ENCODE measurements around the gene ITGA2. TPM values are rescaled to one million over a fixed set of nuclear protein-coding genes. Genes with fewer than 3 reads are reported as not detected.

ITGA2 gene
- total and polyA plus RNA-seq, 9 of the 15 experiments (the other 6 are each of a cell fraction or from before 2014, with no cell fraction given), result 0.01 to 0.09 (median 0.03) TPM; not detected in 5

GRCh38 chr5:53118879-53119278 lies 129.7 kb downstream of the ITGA2 start (continued):
- TF ChIP-seq KLF16 (IDR thresholded peaks at IDR 0.05) (peak; percentile 45; the same call in 1 of the 2 replicates), ZBTB5 (IDR thresholded peaks at IDR 0.05) (no peak), NFE2 (IDR thresholded peaks at IDR 0.05; ENCODE audit: low read depth) (no peak)

GRCh38 chr5:53120165-53120564 lies 131.0 kb downstream of the ITGA2 start:
- Histone ChIP-seq H3K79me2 (ENCODE audit: control insufficient read depth, insufficient read depth, low read length) (no peaks in the 10 kb centered on the region), H3K27ac (ENCODE audit: extremely low read depth, low read depth, low read length) (no peak overlapping the region), H3K4me1 (replicated peaks in 1 of 2; ENCODE audit: control insufficient read depth in 2 of 2, insufficient read depth in 2 of 2, low read length in 2 of 2) (peaks cover 16 to 25% of the 10 kb centered on the region in 2 experiments; a peak in 4 of 5 replicates), H3K9ac (ENCODE audit: insufficient read depth in 1 of 2, low read depth in 2 of 2, low read length in 2 of 2) (no peak overlapping the region), H3K4me2 (ENCODE audit: insufficient read depth, low read length) (no peak overlapping the region), H3K27me3 (ENCODE audit: control insufficient read depth in 2 of 2, insufficient read depth in 2 of 2, low read length in 2 of 2) (no peaks in the 10 kb centered on the region), H3K36me3 (ENCODE audit: control insufficient read depth, insufficient read depth, low read length) (no peaks in the 10 kb centered on the region), H3K9me3 (replicated peaks; ENCODE audit: control insufficient read depth, insufficient read depth, low read depth, low read length) (no peaks in the 10 kb centered on the region), H3K9me1 (ENCODE audit: control insufficient read depth, insufficient read depth, low read length) (no peaks in the 10 kb centered on the region), H2AFZ (ENCODE audit: low read depth, low read length) (peak overlapping the region; percentile 72), H4K20me1 (replicated peaks; ENCODE audit: control insufficient read depth, insufficient read depth, low read length) (no peaks in the 10 kb centered on the region), H3K4me3 (no peak overlapping the region)
- no TSS peak for BruUV-seq (replicated peaks)
- peak; percentile 57 for TF ChIP-seq CBFA2T3 (IDR thresholded peaks at IDR 0.05)
- TF ChIP-seq DPF2 (IDR thresholded peaks at IDR 0.05), result 0 out of 2 replicates have a peak, but pooled peaks have one; percentile 15
- peak; percentile 22; the same call in 1 of the 2 replicates for TF ChIP-seq ARID1B (IDR thresholded peaks at IDR 0.05)
- TF ChIP-seq POLR2AphosphoS5 (IDR thresholded peaks at IDR 0.05; ENCODE audit: control insufficient read depth, insufficient read depth, low read depth, low read length), result 0 out of 2 replicates have a peak, but pooled peaks have one; percentile 19
- TF ChIP-seq EGR1 (conservative IDR thresholded peaks at IDR 0.05), result peak; percentile 70
- no peak; the same call in 1 of the 2 replicates for TF ChIP-seq EP300 (IDR thresholded peaks at IDR 0.05; ENCODE audit: low read length)
- peak; percentile 20; the same call in 1 of the 2 replicates for TF ChIP-seq CBFA2T2 (conservative IDR thresholded peaks at IDR 0.05)
- TF ChIP-seq NFE2L1 (tag; IDR thresholded peaks at IDR 0.05; ENCODE audit: borderline replicate concordance, low read depth), result no peak
- TF ChIP-seq TAL1 (IDR thresholded peaks at IDR 0.05), result peak; percentile 32; the same call in 1 of the 2 replicates
- TF ChIP-seq MTA2 (IDR thresholded peaks at IDR 0.05; ENCODE audit: low read depth), result no peak
- in situ Hi-C loops (cut with MboI) (no loop called here), intact Hi-C loops (cut with micrococcal nuclease) (loop anchor here (1.0 kb wide), 1 partner anchor 45 kb away; no protein-coding TSS in a partner anchor)
- WGBS (ENCODE audit: insufficient coverage, low coverage, missing lambda C conversion rate), result 50% methylated on average over 1 of the region's 1 CpG
- ChIA-PET CTCF (ENCODE audit: low intra/inter-chr PET ratio) (no interaction called here), POLR2A (interaction anchor here (1.2 kb wide), 1 partner anchor 11 kb away, joined by 6 read pairs; the partner anchor contains the start of gene MOCS2)
- FAIRE-seq (no peak), DNase-seq (ENCODE audit: extremely low read depth in 1 of 4, low spot score in 3 of 4) (peak in 2 of 4 experiments; percentile 32 to 55), ATAC-seq (peak; percentile 69)

All from K562 (cell line).